Prostate gland (tissue), 2 donors: ENCODE measurements around the gene PDZRN4.

Experiments used
- POLR2A ChIP-seq: fragments of 450-650 bp; IDR thresholded peaks from one replicate; pipeline ENCODE4 v1.6.1; 2016; ENCODE audit warnings: antibody characterized with exemption, mild to moderate bottlenecking
- POLR2AphosphoS5 ChIP-seq: sonication (generic); formaldehyde crosslinking; IDR thresholded peaks from one replicate; pipeline ENCODE4 v1.6.1; 2017; ENCODE audit warnings: antibody characterized with exemption
- TF ChIP-seq, protein P1 (sequence below), 4 experiments: fragments of 200-600 bp in 2 of 4; fragments of 450-650 bp in 2 of 4; sonication (generic) in 2 of 4; IDR thresholded peaks; 1 replicate in 3 of 4; 2 replicates in 1 of 4; pipeline ENCODE4 v1.5.1; 2016 to 2019; ENCODE audit warnings: antibody characterized with exemption in 4 of 4, mild to moderate bottlenecking in 2 of 4, moderate library complexity in 2 of 4

DNA sequence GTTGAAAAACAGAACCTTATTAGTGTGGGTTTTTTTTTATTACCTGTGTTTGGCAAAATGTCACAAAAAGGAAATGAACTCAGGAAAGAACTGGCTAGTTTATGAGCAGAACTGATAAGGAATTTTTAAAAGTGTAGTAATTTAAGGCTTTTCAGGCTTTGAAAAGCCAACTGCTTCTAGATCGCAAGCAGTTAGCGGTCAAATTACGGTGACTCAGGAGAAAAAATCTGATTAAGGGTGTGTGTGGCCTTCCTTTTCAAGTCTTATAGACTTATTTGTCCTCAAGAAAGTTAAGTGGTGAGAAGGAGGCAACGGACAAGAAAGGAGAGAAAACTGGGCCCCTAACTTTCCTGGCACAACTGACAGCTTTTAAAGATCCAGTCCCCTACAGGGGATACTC lies 33.4 kb downstream of the PDZRN4 start:
- TF ChIP-seq, protein P1, sequence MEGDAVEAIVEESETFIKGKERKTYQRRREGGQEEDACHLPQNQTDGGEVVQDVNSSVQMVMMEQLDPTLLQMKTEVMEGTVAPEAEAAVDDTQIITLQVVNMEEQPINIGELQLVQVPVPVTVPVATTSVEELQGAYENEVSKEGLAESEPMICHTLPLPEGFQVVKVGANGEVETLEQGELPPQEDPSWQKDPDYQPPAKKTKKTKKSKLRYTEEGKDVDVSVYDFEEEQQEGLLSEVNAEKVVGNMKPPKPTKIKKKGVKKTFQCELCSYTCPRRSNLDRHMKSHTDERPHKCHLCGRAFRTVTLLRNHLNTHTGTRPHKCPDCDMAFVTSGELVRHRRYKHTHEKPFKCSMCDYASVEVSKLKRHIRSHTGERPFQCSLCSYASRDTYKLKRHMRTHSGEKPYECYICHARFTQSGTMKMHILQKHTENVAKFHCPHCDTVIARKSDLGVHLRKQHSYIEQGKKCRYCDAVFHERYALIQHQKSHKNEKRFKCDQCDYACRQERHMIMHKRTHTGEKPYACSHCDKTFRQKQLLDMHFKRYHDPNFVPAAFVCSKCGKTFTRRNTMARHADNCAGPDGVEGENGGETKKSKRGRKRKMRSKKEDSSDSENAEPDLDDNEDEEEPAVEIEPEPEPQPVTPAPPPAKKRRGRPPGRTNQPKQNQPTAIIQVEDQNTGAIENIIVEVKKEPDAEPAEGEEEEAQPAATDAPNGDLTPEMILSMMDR (IDR thresholded peaks at IDR 0.05): no peak
- TF ChIP-seq POLR2AphosphoS5 (no peak), POLR2A (no peak)
